ENCODE measurements around the gene COBL.

The COBL gene

DNA sequence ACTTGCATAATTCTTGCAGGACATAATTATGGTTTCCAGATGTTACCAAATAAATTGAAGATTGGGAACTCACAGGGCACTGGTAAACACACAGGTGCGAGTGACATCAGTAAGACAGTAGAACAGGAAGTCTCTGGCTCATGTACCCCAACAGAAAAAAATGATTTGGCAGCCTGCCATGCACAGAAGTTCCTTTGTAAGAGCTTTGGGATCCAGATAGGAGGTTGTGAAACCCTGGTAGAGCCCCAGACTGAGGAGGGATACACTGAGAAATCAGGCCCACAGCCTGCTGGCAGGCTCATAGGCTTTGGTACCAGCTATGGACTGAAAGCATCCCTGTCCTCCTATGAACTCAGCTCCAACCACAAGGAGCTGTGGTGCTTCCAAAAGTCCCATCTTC, 118.0 kb downstream of the COBL start:
- FAIRE-seq (no peak), DNase-seq (ENCODE audit: insufficient read length, low spot score) (no peak)
- TF ChIP-seq POU2F2 (IDR thresholded peaks at IDR 0.05; ENCODE audit: low read depth, low read length) (no peak), POLR2AphosphoS5 (IDR thresholded peaks at IDR 0.05; ENCODE audit: low read depth, low read length) (no peak), SPI1 (IDR thresholded peaks at IDR 0.05; ENCODE audit: low read depth, low read length) (no peak), POLR2A (IDR thresholded peaks at IDR 0.05; ENCODE audit: low read depth, low read length) (no peak), TAF1 (IDR thresholded peaks at IDR 0.05; ENCODE audit: low read depth, low read length) (no peak), PAX5 (IDR thresholded peaks at IDR 0.05; ENCODE audit: insufficient read depth, low read length, severe bottlenecking) (no peak)

GRCh38 chr7:51190969-51191368, 125.6 kb downstream of the COBL start:
- FAIRE-seq: no peak
- TF ChIP-seq PAX5 (IDR thresholded peaks at IDR 0.05; ENCODE audit: insufficient read depth, low read length, severe bottlenecking) (no peak), POU2F2 (IDR thresholded peaks at IDR 0.05; ENCODE audit: low read depth, low read length) (no peak), SPI1 (IDR thresholded peaks at IDR 0.05; ENCODE audit: low read depth, low read length) (no peak), POLR2AphosphoS5 (IDR thresholded peaks at IDR 0.05; ENCODE audit: low read depth, low read length) (no peak), TAF1 (IDR thresholded peaks at IDR 0.05; ENCODE audit: low read depth, low read length) (no peak), POLR2A (IDR thresholded peaks at IDR 0.05; ENCODE audit: low read depth, low read length) (no peak)
- no peak for DNase-seq (ENCODE audit: insufficient read length, low spot score)

- DNase-seq (ENCODE audit: insufficient read length, low spot score): no peak
- FAIRE-seq: no peak
- no peak for TF ChIP-seq POU2F2 (IDR thresholded peaks at IDR 0.05; ENCODE audit: low read depth, low read length)
- TF ChIP-seq TAF1 (IDR thresholded peaks at IDR 0.05; ENCODE audit: low read depth, low read length): no peak
- TF ChIP-seq POLR2A (IDR thresholded peaks at IDR 0.05; ENCODE audit: low read depth, low read length): no peak
- TF ChIP-seq POLR2AphosphoS5 (IDR thresholded peaks at IDR 0.05; ENCODE audit: low read depth, low read length): no peak
- TF ChIP-seq SPI1 (IDR thresholded peaks at IDR 0.05; ENCODE audit: low read depth, low read length): no peak
- no peak for TF ChIP-seq PAX5 (IDR thresholded peaks at IDR 0.05; ENCODE audit: insufficient read depth, low read length, severe bottlenecking)
Observed at GRCh38 chr7:51189777-51190176, 126.8 kb downstream of the COBL start.

DNA sequence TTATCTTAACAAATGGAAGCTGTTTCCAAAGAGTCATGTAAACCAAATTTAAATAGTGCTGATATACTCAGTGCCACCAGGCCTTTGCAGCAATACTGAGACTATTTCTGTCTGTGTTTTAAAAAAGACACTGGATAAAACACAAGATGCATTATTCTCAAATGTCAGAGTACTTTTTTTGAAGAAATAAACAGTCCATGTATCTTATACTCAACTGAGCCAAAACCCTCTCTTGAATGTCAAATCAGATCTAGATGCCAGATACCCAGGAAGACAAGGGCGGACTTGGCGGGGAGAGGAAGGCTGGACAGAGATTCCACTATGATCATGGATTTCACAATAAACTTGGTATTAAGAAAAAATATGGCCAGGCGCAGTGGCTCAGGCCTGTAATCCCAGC, 127.6 kb downstream of the COBL start:
- FAIRE-seq: no peak
- TF ChIP-seq SPI1 (IDR thresholded peaks at IDR 0.05; ENCODE audit: low read depth, low read length) (no peak), POLR2A (IDR thresholded peaks at IDR 0.05; ENCODE audit: low read depth, low read length) (no peak), POU2F2 (IDR thresholded peaks at IDR 0.05; ENCODE audit: low read depth, low read length) (no peak), POLR2AphosphoS5 (IDR thresholded peaks at IDR 0.05; ENCODE audit: low read depth, low read length) (no peak), PAX5 (IDR thresholded peaks at IDR 0.05; ENCODE audit: insufficient read depth, low read length, severe bottlenecking) (no peak), TAF1 (IDR thresholded peaks at IDR 0.05; ENCODE audit: low read depth, low read length) (no peak)

DNA sequence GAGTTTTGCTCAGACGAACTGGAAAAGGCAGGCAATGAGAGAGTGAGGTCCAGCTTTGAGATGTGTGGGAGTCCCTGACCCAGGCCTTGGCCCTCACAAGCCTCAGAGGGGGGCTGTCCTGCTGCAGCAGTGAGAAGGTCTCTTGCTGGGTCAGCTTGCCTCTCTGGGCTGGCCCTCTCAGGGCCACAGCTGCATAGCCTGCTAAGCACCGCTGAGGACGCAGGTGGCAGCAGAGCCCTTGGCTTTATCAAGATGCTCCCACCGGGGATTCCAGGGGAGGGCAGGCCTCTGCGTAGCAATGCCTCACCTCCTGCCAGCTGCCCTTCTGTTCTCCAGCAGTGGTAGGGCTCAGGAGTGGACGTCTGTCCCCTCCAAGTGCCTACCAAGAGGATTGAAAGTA, 128.7 kb downstream of the COBL start:
- TF ChIP-seq PAX5 (IDR thresholded peaks at IDR 0.05; ENCODE audit: insufficient read depth, low read length, severe bottlenecking) (no peak), POU2F2 (IDR thresholded peaks at IDR 0.05; ENCODE audit: low read depth, low read length) (no peak), POLR2A (IDR thresholded peaks at IDR 0.05; ENCODE audit: low read depth, low read length) (no peak), TAF1 (IDR thresholded peaks at IDR 0.05; ENCODE audit: low read depth, low read length) (no peak), POLR2AphosphoS5 (IDR thresholded peaks at IDR 0.05; ENCODE audit: low read depth, low read length) (no peak), SPI1 (IDR thresholded peaks at IDR 0.05; ENCODE audit: low read depth, low read length) (no peak)
- FAIRE-seq (no peak), DNase-seq (ENCODE audit: insufficient read length, low spot score) (no peak)

More for the DNA sequence above, 127.6 kb downstream of the COBL start:
- no peak for DNase-seq (ENCODE audit: insufficient read length, low spot score)

DNA sequence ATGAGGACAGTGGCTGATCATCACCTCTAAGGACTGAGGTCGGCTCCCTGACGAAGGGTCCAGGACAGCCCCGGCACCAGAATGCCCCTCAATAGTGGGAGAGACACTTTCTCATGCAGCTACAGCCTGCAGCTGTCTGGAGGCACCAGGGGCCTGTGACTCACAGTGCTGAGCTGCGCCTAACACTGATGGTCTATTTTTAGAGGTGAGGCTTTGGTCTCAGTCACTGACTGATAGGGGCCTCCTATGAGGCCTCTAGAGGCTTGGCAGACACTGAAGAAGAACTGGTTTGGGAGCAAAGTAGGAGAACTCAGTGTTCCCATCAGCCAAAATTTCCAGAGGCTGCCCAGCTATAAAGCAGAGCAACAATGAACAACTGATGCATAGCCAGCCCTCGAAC, 130.1 kb downstream of the COBL start:
- no peak for DNase-seq (ENCODE audit: insufficient read length, low spot score)
- no peak for TF ChIP-seq SPI1 (IDR thresholded peaks at IDR 0.05; ENCODE audit: low read depth, low read length)
- no peak for TF ChIP-seq POLR2AphosphoS5 (IDR thresholded peaks at IDR 0.05; ENCODE audit: low read depth, low read length)
- TF ChIP-seq POLR2A (IDR thresholded peaks at IDR 0.05; ENCODE audit: low read depth, low read length): no peak
- TF ChIP-seq TAF1 (IDR thresholded peaks at IDR 0.05; ENCODE audit: low read depth, low read length): no peak
- no peak for TF ChIP-seq PAX5 (IDR thresholded peaks at IDR 0.05; ENCODE audit: insufficient read depth, low read length, severe bottlenecking)
- no peak for TF ChIP-seq POU2F2 (IDR thresholded peaks at IDR 0.05; ENCODE audit: low read depth, low read length)
- no peak for FAIRE-seq

DNA sequence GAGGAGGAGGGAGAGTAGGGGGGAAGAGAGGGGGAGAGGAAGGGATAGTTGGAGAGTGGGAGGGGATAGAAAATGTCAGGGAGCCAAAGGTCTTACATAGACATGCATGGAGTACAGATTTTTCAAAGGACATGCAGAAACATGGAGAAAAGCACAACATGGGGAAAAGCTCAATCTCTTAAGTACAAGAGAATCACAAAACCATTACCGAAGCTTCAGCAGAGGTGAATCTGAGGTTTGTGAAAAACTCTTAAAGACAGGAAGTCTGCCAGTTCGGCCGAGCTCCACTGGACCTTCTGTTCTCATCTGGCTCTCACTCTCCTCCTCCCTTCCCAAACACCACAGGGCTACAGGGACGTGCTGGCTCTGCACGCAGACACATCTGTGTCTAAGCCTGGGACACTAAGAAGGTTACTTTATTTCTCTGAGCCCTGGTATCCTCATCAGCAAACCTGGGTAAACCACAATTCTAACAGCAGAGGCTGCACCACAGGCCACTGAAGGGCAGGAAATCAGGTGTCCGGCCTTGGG, 133.9 kb downstream of the COBL start:
- TF ChIP-seq POLR2A (IDR thresholded peaks at IDR 0.05; ENCODE audit: low read depth, low read length) (no peak), SPI1 (IDR thresholded peaks at IDR 0.05; ENCODE audit: low read depth, low read length) (no peak), PAX5 (IDR thresholded peaks at IDR 0.05; ENCODE audit: insufficient read depth, low read length, severe bottlenecking) (no peak), POU2F2 (IDR thresholded peaks at IDR 0.05; ENCODE audit: low read depth, low read length) (no peak), TAF1 (IDR thresholded peaks at IDR 0.05; ENCODE audit: low read depth, low read length) (no peak)
- DNase-seq (ENCODE audit: insufficient read length, low spot score) (no peak), FAIRE-seq (no peak)

DNA sequence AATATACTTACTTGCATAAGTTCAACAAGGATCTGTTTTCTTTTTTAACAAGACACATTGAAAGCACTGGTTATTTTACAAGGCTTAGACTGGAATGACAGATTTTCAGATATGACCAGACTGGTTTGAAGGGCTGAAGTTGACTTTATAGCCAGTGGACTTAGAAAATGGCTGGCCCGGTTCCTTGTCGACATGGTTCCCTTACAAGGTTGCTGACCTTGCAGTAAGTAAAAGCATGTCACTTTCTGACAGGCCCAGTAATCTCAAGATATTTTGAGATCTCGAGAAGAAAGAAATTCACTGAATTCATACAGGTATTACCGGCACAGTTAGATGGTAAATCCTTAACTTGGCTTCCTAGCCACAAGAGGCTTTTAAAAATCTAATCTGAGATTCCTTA, 136.5 kb downstream of the COBL start:
- DNase-seq (ENCODE audit: insufficient read length, low spot score): no peak
- no peak for FAIRE-seq
- TF ChIP-seq POU2F2 (IDR thresholded peaks at IDR 0.05; ENCODE audit: low read depth, low read length) (no peak), PAX5 (IDR thresholded peaks at IDR 0.05; ENCODE audit: insufficient read depth, low read length, severe bottlenecking) (no peak), SPI1 (IDR thresholded peaks at IDR 0.05; ENCODE audit: low read depth, low read length) (no peak), TAF1 (IDR thresholded peaks at IDR 0.05; ENCODE audit: low read depth, low read length) (no peak), POLR2A (IDR thresholded peaks at IDR 0.05; ENCODE audit: low read depth, low read length) (no peak), POLR2AphosphoS5 (IDR thresholded peaks at IDR 0.05; ENCODE audit: low read depth, low read length) (no peak)

GRCh38 chr7:51175992-51176388, 140.6 kb downstream of the COBL start:
- TF ChIP-seq SPI1 (IDR thresholded peaks at IDR 0.05; ENCODE audit: low read depth, low read length): no peak
- no peak for TF ChIP-seq POU2F2 (IDR thresholded peaks at IDR 0.05; ENCODE audit: low read depth, low read length)
- TF ChIP-seq POLR2A (IDR thresholded peaks at IDR 0.05; ENCODE audit: low read depth, low read length): no peak
- TF ChIP-seq TAF1 (IDR thresholded peaks at IDR 0.05; ENCODE audit: low read depth, low read length): no peak
- no peak for TF ChIP-seq POLR2AphosphoS5 (IDR thresholded peaks at IDR 0.05; ENCODE audit: low read depth, low read length)
- no peak for TF ChIP-seq PAX5 (IDR thresholded peaks at IDR 0.05; ENCODE audit: insufficient read depth, low read length, severe bottlenecking)
- DNase-seq (ENCODE audit: insufficient read length, low spot score) (no peak), FAIRE-seq (no peak)
